GM12878 (cell line): Measurements from ENCODE around the gene TRAF2.

Experiments
- ASH2L ChIP-seq: fragments of 300-600, 200-600 bp; sonication (generic); IDR thresholded peaks from 2 replicates; pipeline ENCODE4 v1.6.1; 2017; ENCODE audit warnings: low read depth, mild to moderate bottlenecking, borderline replicate concordance
- CREB1 ChIP-seq: IDR thresholded peaks from 2 replicates; pipeline ENCODE4 v1.6.1; 2012; ENCODE audit warnings: low read depth, mild to moderate bottlenecking, inconsistent platforms
- MXI1 ChIP-seq: fragments of 150-350 bp; IDR thresholded peaks from 2 replicates; pipeline ENCODE4 v1.6.1; 2011; ENCODE audit warnings: low read depth, mild to moderate bottlenecking, inconsistent platforms, low read length, improper control_type of control experiment
- MYC ChIP-seq: IDR thresholded peaks from 2 replicates; pipeline ENCODE4 v1.6.1; 2011; ENCODE audit warnings: mild to moderate bottlenecking, low read length, moderate library complexity, inconsistent platforms; ENCODE audit not compliant: insufficient read depth, insufficient replicate concordance, insufficient read length, severe bottlenecking
- POLR2A ChIP-seq: IDR thresholded peaks from 2 replicates; pipeline ENCODE4 v1.6.1; 2011; ENCODE audit warnings: low read depth, mild to moderate bottlenecking, low read length
- POLR2AphosphoS5 ChIP-seq: IDR thresholded peaks from 2 replicates; pipeline ENCODE4 v1.6.1; 2011; ENCODE audit warnings: mild to moderate bottlenecking, low read length, inconsistent platforms
- RCOR1 ChIP-seq: conservative IDR thresholded peaks from 2 replicates; pipeline ENCODE4 v1.6.1; 2012; ENCODE audit warnings: low read depth, low read length, improper control_type of control experiment
- SREBF2 ChIP-seq: IDR thresholded peaks from 2 replicates; pipeline ENCODE4 v1.6.1; 2012; ENCODE audit warnings: mild to moderate bottlenecking, low read length
- TARDBP ChIP-seq: IDR thresholded peaks from 2 replicates; pipeline ENCODE4 v1.6.1; 2016; ENCODE audit warnings: borderline replicate concordance
- ZBED1 ChIP-seq: IDR thresholded peaks from 2 replicates; pipeline ENCODE4 v1.6.1; 2016; ENCODE audit warnings: borderline replicate concordance
- TF ChIP-seq, protein P1 (sequence below): IDR thresholded peaks from 2 replicates; pipeline ENCODE4 v1.6.1; 2011; ENCODE audit warnings: low read depth, mild to moderate bottlenecking, low read length, moderate library complexity, borderline replicate concordance; ENCODE audit errors: extremely low read depth
- TF ChIP-seq, protein P2 (sequence below), 3 experiments: IDR thresholded peaks in 2 of 3; conservative IDR thresholded peaks in 1 of 3; 2 replicates each; pipeline ENCODE4 v1.5.1; 2011; ENCODE audit warnings: low read depth in 3 of 3, low read length in 3 of 3, mild to moderate bottlenecking in 3 of 3, control low read depth in 2 of 3, moderate library complexity in 2 of 3, inconsistent platforms in 1 of 3, mixed read lengths in 1 of 3; ENCODE audit not compliant: control insufficient read depth in 2 of 3, insufficient read depth in 1 of 3; ENCODE audit errors: extremely low read depth in 1 of 3
- TF ChIP-seq, protein P3 (sequence below): IDR thresholded peaks from 2 replicates; pipeline ENCODE4 v1.6.1; 2012; ENCODE audit warnings: low read depth, low read length, improper control_type of control experiment

DNA sequence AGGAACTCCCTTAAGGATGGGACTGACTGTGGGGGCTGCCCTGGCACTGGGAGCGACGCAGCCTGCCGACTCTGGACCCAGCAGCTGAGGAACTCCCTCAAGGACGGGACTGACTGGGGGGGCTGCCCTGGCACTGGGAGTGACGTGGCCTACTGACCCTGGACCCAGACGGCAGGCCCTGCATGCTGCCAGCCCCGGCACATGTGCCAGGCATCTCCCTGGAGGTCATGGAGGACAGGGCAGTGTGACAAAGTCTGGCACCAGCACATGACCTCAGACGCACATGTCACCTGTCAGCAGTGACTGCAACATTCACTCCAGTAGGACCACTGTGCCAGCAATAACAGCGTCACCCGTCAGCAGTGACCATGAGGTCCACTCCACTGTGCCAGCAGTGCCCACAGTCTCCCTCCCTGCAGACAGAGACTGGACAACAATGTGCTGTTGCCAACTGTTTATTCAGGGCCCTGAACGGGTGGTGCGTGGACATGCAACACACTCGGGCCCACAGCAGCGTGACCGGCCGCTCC, 53.7 kb downstream of the TRAF2 start:
- TF ChIP-seq, protein P1, sequence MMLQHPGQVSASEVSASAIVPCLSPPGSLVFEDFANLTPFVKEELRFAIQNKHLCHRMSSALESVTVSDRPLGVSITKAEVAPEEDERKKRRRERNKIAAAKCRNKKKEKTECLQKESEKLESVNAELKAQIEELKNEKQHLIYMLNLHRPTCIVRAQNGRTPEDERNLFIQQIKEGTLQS: no peak
- TF ChIP-seq, protein P2, sequence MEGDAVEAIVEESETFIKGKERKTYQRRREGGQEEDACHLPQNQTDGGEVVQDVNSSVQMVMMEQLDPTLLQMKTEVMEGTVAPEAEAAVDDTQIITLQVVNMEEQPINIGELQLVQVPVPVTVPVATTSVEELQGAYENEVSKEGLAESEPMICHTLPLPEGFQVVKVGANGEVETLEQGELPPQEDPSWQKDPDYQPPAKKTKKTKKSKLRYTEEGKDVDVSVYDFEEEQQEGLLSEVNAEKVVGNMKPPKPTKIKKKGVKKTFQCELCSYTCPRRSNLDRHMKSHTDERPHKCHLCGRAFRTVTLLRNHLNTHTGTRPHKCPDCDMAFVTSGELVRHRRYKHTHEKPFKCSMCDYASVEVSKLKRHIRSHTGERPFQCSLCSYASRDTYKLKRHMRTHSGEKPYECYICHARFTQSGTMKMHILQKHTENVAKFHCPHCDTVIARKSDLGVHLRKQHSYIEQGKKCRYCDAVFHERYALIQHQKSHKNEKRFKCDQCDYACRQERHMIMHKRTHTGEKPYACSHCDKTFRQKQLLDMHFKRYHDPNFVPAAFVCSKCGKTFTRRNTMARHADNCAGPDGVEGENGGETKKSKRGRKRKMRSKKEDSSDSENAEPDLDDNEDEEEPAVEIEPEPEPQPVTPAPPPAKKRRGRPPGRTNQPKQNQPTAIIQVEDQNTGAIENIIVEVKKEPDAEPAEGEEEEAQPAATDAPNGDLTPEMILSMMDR (IDR thresholded peaks at IDR 0.05 in 2 of 3, conservative IDR thresholded peaks at IDR 0.05 in 1 of 3; ENCODE audit: control insufficient read depth in 2 of 3, extremely low read depth in 1 of 3, insufficient read depth in 1 of 3, low read depth in 3 of 3, low read length in 3 of 3): no peak
- TF ChIP-seq ZBED1 (no peak), POLR2AphosphoS5 (peak; percentile 30), MXI1 (no peak), SREBF2 (no peak), MYC (no peak), TARDBP (no peak), POLR2A (no peak), RCOR1 (no peak), ASH2L (no peak), CREB1 (no peak)
- TF ChIP-seq, protein P3, sequence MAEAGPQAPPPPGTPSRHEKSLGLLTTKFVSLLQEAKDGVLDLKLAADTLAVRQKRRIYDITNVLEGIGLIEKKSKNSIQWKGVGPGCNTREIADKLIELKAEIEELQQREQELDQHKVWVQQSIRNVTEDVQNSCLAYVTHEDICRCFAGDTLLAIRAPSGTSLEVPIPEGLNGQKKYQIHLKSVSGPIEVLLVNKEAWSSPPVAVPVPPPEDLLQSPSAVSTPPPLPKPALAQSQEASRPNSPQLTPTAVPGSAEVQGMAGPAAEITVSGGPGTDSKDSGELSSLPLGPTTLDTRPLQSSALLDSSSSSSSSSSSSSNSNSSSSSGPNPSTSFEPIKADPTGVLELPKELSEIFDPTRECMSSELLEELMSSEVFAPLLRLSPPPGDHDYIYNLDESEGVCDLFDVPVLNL: no peak
